KOPT-K1 (cell line): ENCODE results near the gene RDH13.
"Not testable (repeated sequence)": the region's sequence is repeated elsewhere in the genome, so short reads cannot be mapped to it uniquely, and the experiment has no call there.

Experiments used
- H3K27ac ChIP-seq: fragments of 200-600 bp; sonication (generic); 2 replicates; pipeline ENCODE4 v1.5.1; 2016; ENCODE audit warnings: antibody characterized with exemption, mild to moderate bottlenecking, low read depth, low read length; ENCODE audit not compliant: poor library complexity, severe bottlenecking
- H3K36me3 ChIP-seq: fragments of 200-600 bp; sonication (generic); 2 replicates; pipeline ENCODE4 v1.5.1; 2017; ENCODE audit warnings: antibody characterized with exemption, mild to moderate bottlenecking, low read length, moderate library complexity; ENCODE audit not compliant: insufficient read depth
- H3K9me3 ChIP-seq: fragments of 200-600 bp; sonication (generic); 2 replicates; pipeline ENCODE4 v1.5.1; 2017; ENCODE audit warnings: antibody characterized with exemption, low read length, mild to moderate bottlenecking; ENCODE audit not compliant: insufficient read depth, poor library complexity, severe bottlenecking

RDH13 gene

DNA sequence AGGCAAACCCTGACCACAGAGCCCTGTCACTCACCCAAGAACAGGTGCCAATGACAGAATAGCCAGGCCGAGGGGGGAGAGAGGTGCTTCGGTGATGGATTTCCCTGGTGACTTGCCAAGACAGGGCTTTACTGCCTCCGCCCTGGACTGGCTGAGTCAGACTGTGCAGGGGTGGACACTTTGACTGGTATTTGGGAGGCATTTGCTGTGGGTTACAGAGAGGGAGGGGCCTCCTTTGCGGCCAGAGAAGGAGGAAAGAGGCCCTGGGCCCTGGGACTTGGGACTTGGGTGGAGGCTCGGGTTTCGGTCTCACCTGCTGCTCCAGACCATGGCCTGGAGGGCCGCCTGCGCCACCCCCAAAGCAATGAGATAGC is 8.2 kb upstream of the RDH13 start:
- H3K36me3 ChIP-seq = no peaks in the 10 kb centered on the region
- H3K27ac ChIP-seq = no peak overlapping the region
- no peaks in the 10 kb centered on the region for H3K9me3 ChIP-seq

GRCh38 chr19:55070466-55071128 is 7.6 kb upstream of the RDH13 start:
- H3K27ac ChIP-seq = no peak overlapping the region

GRCh38 chr19:55069865-55070197 is 6.9 kb upstream of the RDH13 start:
- no peaks in the 10 kb centered on the region for H3K9me3 ChIP-seq
- no peak overlapping the region for H3K27ac ChIP-seq
- no peaks in the 10 kb centered on the region for H3K36me3 ChIP-seq

More at GRCh38 chr19:55070466-55071128, 7.6 kb upstream of the RDH13 start:
- H3K9me3 ChIP-seq = no peaks in the 10 kb centered on the region
- H3K36me3 ChIP-seq = no peaks in the 10 kb centered on the region

GRCh38 chr19:55068950-55069864 is 6.3 kb upstream of the RDH13 start:
- Histone ChIP-seq H3K27ac (no peak overlapping the region), H3K36me3 (no peaks in the 10 kb centered on the region), H3K9me3 (no peaks in the 10 kb centered on the region)

DNA sequence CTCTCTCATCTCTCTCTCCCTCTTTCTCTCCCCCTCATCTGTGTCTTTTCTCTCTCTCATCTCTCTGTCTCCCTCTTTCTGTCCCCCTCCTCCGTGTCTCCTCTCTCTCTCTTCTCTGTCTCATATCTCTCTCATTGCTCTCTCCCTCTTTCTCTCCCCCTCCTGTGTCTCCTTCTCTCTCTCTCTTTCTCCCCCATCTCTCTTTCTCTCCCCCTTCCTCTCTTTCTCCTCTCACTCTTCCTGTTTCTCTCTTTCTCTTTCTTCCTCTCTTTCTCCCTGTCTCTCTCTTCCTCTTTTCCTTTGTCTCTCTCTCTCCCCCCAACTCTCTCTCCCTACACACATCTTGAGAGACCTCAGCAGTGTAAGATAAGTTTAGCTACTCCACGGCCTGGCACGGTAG is 4.9 kb upstream of the RDH13 start:
- H3K9me3 ChIP-seq = no peaks in the 10 kb centered on the region
- H3K27ac ChIP-seq = no peak overlapping the region
- no peaks in the 10 kb centered on the region for H3K36me3 ChIP-seq

- Histone ChIP-seq H3K9me3 (no peaks in the 10 kb centered on the region), H3K36me3 (no peaks in the 10 kb centered on the region), H3K27ac (no peak overlapping the region)
These were observed 3.3 kb upstream of the RDH13 start for GRCh38 chr19:55066107-55066709.

GRCh38 chr19:55065516-55065915 is 2.6 kb upstream of the RDH13 start:
- H3K36me3 ChIP-seq, H3K27ac ChIP-seq: not testable (repeated sequence)

DNA sequence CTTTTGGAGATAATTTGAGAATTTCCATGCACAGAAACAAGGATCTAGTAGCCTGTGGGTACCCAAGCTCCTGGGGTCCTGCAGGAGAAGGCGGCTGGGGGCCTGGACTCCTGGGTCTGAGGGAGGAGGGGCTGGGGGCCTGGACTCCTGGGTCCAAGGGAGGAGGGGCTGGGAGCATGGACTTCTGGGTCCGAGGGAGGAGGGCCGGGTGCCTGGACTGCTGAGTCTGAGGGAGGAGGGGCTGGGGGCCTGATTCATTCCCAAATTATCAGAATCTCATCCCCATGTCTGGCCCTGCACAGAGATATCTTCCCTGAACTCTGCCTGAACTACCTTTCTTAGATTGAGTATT is 520 bp upstream of the RDH13 start:
- Histone ChIP-seq H3K9me3 (no peaks in the 10 kb centered on the region), H3K27ac (no peak overlapping the region), H3K36me3 (peaks cover 8% of the 10 kb centered on the region)

More at GRCh38 chr19:55065516-55065915, 2.6 kb upstream of the RDH13 start:
- H3K9me3 ChIP-seq = not testable (repeated sequence)

- H3K27ac ChIP-seq, H3K9me3 ChIP-seq: not testable (repeated sequence)
- H3K36me3 ChIP-seq = peaks cover 37% of the 10 kb centered on the region
These were observed 2.7 kb downstream of the RDH13 start for GRCh38 chr19:55060287-55060686.

DNA sequence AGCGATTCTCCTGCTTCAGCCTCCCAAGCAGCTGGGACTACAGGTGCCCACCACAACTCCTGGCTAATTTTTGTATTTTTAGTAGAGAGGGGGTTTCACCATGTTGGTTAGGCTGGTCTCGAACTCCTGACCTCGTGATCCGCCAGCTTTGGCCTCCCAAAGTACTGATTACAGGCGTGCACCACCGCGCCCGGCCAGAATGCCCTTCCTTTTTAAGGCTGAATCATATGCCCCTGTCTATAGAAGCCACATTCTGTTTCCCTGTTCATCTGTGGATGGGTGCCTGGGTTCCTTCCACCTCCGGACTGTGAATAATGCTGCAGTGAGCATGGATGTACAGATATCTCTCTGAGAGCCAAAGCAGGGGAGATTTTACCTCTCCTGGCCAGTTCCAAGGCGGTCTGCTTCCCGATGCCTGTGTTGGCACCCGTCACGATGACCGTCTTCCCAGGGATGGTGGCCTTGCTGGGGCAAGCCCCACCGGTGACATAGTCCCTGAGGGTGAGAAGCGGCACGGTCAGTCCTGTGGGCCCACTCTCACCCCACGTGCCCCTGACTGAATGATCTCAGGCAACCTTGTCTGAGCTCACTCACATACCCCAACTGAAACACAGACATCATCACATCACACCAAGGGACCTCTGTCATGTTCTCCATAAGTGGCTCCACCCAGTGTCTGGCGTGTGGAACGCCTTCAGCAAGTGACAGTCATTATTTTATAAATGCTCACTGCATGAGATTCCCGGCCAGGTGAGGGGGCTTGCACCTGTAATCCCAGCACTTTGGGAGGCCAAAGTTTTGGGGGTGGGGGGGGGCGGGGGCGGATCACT is 4.0 kb downstream of the RDH13 start:
- H3K27ac ChIP-seq = no peak overlapping the region
- H3K36me3 ChIP-seq = peaks cover 50% of the 10 kb centered on the region
- H3K9me3 ChIP-seq = no peaks in the 10 kb centered on the region

GRCh38 chr19:55056827-55057226 is 6.1 kb downstream of the RDH13 start:
- Histone ChIP-seq H3K36me3 (peaks cover 69% of the 10 kb centered on the region), H3K27ac (no peak overlapping the region), H3K9me3 (no peaks in the 10 kb centered on the region)

DNA sequence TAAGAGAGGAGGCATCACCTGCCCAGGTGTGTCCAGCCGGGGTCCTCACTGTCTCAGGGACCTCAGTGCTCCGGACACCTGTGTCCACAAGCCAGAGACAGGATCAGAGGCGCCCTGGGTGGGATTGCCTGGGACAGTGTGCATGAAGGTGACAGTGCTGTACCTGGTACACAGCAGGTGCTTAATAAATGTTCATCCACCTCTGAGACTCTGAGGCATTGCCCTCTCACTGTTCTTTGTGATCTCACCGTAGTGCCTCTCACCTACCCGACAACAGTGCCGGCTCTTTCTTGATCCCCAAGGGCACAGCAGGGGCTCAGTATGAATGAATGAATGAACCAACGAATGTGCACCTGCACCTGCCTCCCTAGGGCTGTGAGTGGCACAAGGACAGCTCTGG is 9.2 kb downstream of the RDH13 start:
- H3K36me3 ChIP-seq = peaks cover 93% of the 10 kb centered on the region
- no peaks in the 10 kb centered on the region for H3K9me3 ChIP-seq

DNA sequence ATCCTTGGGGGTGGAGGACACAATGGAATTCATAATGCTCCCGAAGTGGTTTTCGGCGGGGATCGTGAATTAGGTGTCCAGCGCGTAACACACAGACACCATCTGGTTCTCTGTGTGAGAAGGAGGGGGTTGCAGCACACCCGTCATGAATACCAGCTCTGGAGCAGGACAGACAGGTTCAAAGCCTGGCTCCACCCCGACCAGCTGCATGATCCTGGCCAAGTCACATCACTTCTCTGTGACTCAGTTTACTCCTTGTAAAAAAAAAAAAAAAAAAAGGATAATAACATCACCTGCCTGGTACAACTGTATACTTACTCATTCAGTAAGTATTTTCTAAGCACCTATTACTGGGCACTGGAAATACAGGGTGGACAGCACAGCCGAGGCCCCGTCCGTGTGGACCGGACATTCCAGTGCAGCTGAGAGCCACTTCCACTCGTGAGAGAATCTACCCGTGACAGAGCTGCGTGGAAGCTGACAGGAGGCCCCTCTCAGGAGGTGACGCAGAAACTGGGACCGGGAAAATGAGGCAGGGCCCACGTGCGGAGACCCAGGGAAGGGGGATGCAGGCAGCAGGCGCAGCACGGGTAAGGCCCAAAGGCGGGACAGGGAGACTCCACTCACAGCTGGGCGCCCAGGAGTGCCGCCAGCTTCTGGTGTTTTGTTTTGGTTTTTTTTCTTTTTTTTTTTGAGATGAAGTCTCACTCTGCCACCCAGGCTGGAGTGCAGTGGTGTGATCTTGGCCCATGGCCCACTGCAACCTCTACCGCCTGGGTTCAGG is 12.0 kb downstream of the RDH13 start:
- Histone ChIP-seq H3K36me3 (peaks cover 94% of the 10 kb centered on the region), H3K27ac (no peak overlapping the region)

More for the DNA sequence above, 9.2 kb downstream of the RDH13 start:
- H3K27ac ChIP-seq = no peak overlapping the region

GRCh38 chr19:55048446-55048845 is 14.5 kb downstream of the RDH13 start:
- peaks cover 89% of the 10 kb centered on the region for H3K36me3 ChIP-seq
- no peaks in the 10 kb centered on the region for H3K9me3 ChIP-seq
- H3K27ac ChIP-seq = no peak overlapping the region

More for the DNA sequence above, 12.0 kb downstream of the RDH13 start:
- H3K9me3 ChIP-seq = no peaks in the 10 kb centered on the region
